ENCODE measurements around the gene UCHL5. TPM values are rescaled to one million over a fixed set of nuclear protein-coding genes. Genes with fewer than 3 reads are reported as not detected.

UCHL5 gene
- total RNA-seq, 1 donor from 2014 or later = 28.5 TPM

DNA sequence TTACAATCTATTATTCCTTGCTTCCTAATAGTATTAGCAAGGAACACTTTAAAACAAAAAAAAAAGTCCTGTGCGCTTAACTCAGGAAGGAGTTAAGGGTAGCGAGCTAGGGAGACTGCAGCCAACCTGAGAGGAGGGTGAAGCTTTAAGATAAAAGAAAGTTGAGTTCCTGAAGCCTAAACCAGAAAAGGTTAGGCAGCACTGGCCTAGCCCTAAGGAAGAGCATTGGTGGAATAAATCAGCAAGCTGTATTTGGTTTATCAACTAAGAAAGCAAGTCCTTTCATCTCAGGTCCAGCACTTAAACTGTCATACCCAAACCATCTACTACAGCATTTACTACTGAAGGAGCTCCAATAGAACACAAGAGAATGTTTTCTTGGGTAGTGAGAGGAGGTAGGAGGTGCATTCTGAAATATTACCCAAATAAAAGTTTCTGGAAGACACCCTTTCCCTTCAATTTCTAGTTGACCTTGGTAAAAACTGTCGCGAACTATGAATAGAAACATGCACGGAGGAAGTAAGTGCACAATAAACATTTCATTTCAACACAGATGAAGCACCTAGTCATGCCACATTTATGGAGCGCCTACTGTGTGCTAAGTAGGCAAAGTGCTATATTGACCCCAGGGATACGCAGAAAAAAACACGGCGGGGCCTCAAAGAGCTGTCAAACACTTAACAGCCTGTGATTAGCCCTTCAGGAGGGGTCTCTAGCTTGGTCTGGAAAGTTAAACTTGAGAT is 44.8 kb upstream of the UCHL5 start:
- Mint-ChIP-seq H3K27ac (peak overlapping the region; percentile 67), H3K4me1 (ENCODE audit: low read depth) (peaks cover 6% of the 10 kb centered on the region), H3K9me3 (ENCODE audit: low read depth) (no peaks in the 10 kb centered on the region), H3K4me3 (ENCODE audit: low read depth) (peak overlapping the region; percentile 87), H3K27me3 (peaks cover 8% of the 10 kb centered on the region), H3K36me3 (ENCODE audit: insufficient read depth) (no peaks in the 10 kb centered on the region)
- TF ChIP-seq, protein P1, sequence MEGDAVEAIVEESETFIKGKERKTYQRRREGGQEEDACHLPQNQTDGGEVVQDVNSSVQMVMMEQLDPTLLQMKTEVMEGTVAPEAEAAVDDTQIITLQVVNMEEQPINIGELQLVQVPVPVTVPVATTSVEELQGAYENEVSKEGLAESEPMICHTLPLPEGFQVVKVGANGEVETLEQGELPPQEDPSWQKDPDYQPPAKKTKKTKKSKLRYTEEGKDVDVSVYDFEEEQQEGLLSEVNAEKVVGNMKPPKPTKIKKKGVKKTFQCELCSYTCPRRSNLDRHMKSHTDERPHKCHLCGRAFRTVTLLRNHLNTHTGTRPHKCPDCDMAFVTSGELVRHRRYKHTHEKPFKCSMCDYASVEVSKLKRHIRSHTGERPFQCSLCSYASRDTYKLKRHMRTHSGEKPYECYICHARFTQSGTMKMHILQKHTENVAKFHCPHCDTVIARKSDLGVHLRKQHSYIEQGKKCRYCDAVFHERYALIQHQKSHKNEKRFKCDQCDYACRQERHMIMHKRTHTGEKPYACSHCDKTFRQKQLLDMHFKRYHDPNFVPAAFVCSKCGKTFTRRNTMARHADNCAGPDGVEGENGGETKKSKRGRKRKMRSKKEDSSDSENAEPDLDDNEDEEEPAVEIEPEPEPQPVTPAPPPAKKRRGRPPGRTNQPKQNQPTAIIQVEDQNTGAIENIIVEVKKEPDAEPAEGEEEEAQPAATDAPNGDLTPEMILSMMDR (IDR thresholded peaks at IDR 0.05; ENCODE audit: unreplicated experiment) = no peak
- no peak for DNase-seq (ENCODE audit: low spot score, unreplicated experiment)

DNA sequence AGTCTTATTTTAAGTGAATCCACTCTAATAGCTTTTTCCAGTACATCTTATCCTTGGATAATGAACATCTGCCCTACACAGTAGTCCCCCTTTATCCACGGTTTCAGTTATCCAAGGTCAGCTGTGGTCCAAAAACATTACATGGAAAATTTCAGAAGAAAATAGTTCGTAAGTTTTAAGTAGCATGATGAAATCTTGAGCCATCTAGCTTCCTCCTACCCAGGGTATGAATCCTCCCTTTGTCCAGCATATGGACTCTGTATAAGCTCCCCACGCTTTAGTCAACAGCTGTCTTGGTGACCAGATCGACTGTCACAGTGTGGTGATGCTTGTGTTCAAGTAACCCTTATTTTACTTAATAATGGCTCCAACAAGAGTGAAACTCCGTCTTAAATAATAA is 43.5 kb upstream of the UCHL5 start:
- Mint-ChIP-seq H3K27ac (no peak overlapping the region), H3K27me3 (peaks cover 8% of the 10 kb centered on the region), H3K4me3 (ENCODE audit: low read depth) (no peak overlapping the region)

DNA sequence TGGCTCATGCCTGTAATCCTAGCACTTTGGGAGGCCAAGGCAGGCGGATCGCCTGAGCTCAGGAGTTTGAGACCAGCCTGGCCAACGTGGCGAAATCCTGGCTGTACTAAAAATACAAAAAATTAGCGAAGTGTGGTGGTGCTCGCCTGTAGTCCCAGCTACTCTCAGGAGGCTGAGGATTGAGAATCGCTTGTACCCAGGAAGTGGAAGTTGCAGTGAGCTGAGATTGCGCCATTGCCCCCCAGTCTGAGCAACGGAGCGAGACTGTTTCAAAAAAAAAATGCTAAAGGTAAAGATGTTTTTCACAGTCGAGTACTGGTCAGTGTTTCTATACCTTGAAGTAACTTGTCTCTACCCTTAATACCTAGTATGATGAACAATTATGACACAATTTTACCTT is 35.0 kb upstream of the UCHL5 start:
- Mint-ChIP-seq H3K4me3 (ENCODE audit: low read depth) (no peak overlapping the region), H3K4me1 (ENCODE audit: low read depth) (no peaks in the 10 kb centered on the region), H3K9me3 (ENCODE audit: low read depth) (no peaks in the 10 kb centered on the region), H3K27ac (no peak overlapping the region), H3K27me3 (no peaks in the 10 kb centered on the region), H3K36me3 (ENCODE audit: insufficient read depth) (peaks cover 2% of the 10 kb centered on the region)
- TF ChIP-seq, protein P1 (IDR thresholded peaks at IDR 0.05; ENCODE audit: unreplicated experiment) = no peak
- no peak for DNase-seq (ENCODE audit: low spot score, unreplicated experiment)

More for the DNA sequence above, 43.5 kb upstream of the UCHL5 start:
- Mint-ChIP-seq H3K4me1 (ENCODE audit: low read depth) (peaks cover 6% of the 10 kb centered on the region), H3K36me3 (ENCODE audit: insufficient read depth) (no peaks in the 10 kb centered on the region), H3K9me3 (ENCODE audit: low read depth) (no peaks in the 10 kb centered on the region)
- DNase-seq (ENCODE audit: low spot score, unreplicated experiment) = no peak
- TF ChIP-seq, protein P1 (IDR thresholded peaks at IDR 0.05; ENCODE audit: unreplicated experiment) = no peak

DNA sequence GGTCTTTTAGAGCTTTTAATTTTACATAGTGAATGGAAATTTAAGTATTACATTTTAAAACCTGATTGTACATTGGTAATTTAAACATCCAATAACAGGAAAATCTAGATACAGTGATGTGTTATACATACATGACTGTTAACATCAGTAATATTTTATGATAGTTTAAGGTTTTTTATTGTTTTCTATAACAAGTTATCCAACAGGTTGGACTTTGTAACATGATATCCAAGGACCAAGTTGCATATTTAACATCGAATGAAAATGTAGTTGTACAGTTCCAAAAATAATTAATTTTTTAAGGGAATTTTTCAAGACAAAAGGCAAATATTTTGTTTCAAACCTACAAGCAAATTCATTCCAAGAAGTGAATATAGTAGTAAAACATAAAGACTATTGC is 31.7 kb upstream of the UCHL5 start:
- TF ChIP-seq, protein P1 (IDR thresholded peaks at IDR 0.05; ENCODE audit: unreplicated experiment) = no peak
- Mint-ChIP-seq H3K27ac (no peak overlapping the region), H3K4me1 (ENCODE audit: low read depth) (no peaks in the 10 kb centered on the region), H3K4me3 (ENCODE audit: low read depth) (no peak overlapping the region), H3K27me3 (no peaks in the 10 kb centered on the region), H3K9me3 (ENCODE audit: low read depth) (no peaks in the 10 kb centered on the region), H3K36me3 (ENCODE audit: insufficient read depth) (peaks cover 3% of the 10 kb centered on the region)
- no peak for DNase-seq (ENCODE audit: low spot score, unreplicated experiment)

DNA sequence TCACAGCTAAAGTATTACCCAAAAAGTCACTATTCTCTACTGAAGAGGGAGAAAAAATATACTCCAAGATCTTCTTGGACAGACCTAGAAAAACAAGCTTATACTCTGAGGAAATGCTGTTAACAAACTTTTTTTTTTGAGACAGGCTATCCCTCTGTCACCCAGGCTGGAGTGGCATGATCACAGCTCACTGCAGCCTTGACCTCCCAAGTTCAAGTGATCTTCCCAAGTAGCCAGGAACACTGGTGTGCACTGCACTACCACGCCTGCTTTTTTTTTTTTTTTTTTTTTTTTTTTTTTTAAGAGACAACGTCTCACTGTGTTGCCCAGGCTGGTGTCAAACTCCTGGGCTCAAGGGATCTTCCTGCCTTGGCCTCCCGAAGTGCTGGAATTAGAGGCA is 28.7 kb upstream of the UCHL5 start:
- Mint-ChIP-seq H3K36me3 (ENCODE audit: insufficient read depth) (peaks cover 8% of the 10 kb centered on the region), H3K4me1 (ENCODE audit: low read depth) (no peaks in the 10 kb centered on the region), H3K27ac (no peak overlapping the region), H3K9me3 (ENCODE audit: low read depth) (no peaks in the 10 kb centered on the region), H3K4me3 (ENCODE audit: low read depth) (no peak overlapping the region), H3K27me3 (no peaks in the 10 kb centered on the region)
- no peak for DNase-seq (ENCODE audit: low spot score, unreplicated experiment)
- TF ChIP-seq, protein P1 (IDR thresholded peaks at IDR 0.05; ENCODE audit: unreplicated experiment) = no peak
